ENCODE data around the gene KRTAP12-1.

The KRTAP12-1 gene

DNA sequence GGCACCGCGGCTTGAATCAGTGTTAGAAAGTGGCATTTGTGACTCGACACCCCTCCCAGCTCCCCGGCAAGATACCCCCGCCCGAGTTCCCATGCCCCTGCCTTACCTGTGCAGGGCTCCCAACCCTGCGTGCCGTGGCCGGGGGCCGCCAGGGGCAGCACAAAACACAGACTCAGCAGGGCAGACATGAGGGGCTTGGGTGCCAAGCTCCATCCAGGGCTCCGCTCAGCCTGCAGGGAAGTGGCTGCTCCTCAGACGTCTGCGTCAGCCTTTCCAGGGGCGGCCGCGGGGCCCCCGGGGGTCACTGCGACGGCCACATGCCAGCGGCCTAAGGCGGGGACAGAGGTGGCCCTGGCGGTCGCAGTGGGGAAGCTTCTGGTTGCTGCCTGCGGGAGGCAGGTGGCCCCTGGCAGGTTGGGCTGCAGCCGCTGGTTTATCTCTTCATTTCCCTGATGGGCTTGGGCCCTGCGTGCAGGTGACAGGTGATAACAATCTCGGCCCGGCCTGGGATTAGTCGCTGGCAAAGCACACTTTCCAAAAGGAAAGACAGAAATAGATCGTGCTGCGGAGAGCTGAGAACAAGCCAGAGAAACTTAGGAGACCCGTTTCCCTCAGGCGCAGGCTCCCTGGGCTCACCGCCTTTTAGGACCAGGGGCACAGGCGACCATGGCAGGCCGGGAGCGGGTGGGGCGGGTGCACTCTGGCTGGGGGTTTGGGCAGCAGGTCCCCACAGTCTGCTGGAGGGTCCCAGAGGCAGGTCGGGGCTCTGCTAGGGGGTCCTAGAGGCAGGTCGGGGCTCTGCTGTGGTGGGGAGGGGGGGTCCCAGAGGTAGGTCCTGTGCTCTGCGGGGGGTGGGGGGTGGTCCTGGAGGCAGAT lies 29.6 kb upstream of the KRTAP12-1 start, which contains the start of gene TSPEAR:
TSS of gene TSPEAR (minus strand) at position 246 of the 876 bp plus-strand sequence. CDS start at position 188, 58 bp downstream.
- DNase-seq (ENCODE audit: low read depth in 2 of 3, low spot score in 1 of 3), result no peak

- DNase-seq (ENCODE audit: low read depth in 2 of 3, low spot score in 1 of 3), result no peak
Observed at GRCh38 chr21:44710756-44711326, 28.9 kb upstream of the KRTAP12-1 start.

GRCh38 chr21:44710294-44710665 lies 28.3 kb upstream of the KRTAP12-1 start:
- no peak for DNase-seq (ENCODE audit: low read depth in 2 of 3, low spot score in 1 of 3)

DNA sequence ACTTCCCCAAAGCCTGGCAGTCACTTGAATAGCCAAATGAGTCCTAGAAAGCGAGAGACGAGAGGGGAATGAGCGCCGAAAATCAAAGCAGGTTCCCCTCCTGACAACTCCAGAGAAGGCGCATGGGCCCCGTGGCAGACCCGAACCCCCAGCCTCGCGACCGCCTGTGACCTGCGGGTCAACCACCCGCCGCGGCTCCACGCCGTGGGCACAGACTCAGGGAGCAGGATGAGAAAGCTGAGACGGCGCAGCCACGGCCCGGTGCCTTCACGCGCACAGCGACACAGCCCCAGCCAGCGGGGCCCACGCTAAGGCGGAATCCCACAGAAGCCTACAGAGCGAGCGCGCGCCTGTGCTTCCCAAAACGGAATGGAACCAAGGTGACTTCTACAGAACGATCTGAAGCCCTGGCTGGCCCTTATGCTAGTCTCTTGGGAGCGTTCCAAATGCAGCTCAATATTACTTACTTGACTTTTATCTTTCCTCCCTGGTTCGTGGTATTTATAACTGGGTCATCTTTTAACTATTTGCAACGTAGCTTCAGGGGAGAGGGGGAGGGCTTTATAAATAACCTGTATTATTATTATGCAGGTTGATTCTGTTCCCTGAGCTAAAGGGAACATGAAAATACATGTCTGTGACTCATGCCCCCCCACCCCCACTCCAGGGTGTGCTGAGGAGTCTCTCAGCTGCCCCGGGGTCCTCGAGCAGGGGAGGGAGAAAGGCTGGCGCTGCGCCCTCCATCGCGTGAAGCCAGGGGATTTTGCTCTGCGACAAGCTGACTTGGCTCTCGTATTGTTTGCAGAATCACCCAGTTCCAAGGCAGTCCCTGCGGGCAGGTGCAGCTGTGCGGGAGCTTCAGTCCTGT lies 27.7 kb upstream of the KRTAP12-1 start:
- no peak for DNase-seq (ENCODE audit: low read depth in 2 of 3, low spot score in 1 of 3)

DNA sequence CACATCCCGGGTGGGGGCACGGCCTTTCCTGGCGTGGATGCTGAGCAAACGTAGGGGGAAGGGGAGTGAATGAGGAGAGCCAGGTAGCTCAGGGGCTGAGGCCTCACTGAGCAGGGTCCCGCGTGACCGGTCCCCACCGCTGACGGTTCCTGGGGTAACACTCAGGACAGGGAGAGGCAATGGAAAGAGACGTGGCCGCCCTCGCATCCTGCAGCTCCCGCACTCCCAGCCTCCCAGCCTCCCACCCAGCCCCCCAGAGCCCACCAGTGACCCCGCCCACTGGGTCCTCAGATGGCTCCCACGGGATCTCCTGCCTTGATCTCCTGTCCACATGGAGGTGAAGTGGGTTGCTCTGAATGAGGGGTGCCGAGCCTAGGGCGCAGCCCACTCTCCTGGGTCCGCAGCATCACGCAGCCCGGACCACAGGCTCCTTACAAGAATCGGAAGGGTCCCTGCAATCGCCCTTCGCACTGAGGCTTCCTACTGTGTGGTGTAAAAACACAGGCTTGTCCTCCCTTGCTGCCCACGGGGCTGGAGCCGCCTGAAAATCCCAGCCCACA lies 27.0 kb upstream of the KRTAP12-1 start:
- DNase-seq (ENCODE audit: low read depth in 2 of 3, low spot score in 1 of 3), result no peak

DNA sequence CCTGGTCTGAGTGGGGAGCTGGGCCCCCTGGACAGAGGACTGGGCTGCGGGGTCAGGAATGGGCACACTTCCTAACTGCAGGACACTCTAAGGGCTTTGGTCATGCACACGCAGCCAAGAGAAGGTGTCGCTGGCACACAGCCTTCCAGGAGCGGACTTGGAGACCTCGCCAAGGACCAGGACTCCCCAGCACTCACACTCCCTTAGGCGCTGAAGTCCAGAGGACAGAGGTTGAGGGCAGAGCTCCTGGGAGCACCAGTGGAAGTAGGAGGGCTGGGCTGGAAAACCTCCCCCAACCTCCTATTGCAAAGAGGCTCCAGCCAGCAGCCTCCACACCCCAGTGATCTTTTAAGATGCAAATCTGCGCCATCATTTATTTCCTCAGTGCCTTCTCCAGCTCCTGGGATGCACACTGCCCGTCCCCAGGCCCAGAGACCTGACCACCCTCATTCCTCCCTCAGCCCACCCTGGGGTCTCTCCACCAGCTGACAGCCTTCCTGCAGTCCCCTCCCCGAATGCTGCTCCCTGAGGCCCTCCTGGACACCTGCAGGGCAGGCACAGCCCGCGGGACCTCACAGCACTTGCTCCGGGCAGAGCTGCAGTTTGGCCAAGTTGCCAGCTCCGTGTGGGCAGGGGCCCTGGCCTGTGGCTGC lies 26.4 kb upstream of the KRTAP12-1 start:
- no peak for DNase-seq (ENCODE audit: low read depth in 2 of 3, low spot score in 1 of 3)

GRCh38 chr21:44706706-44707581 lies 25.0 kb upstream of the KRTAP12-1 start:
- no peak for DNase-seq (ENCODE audit: low read depth in 2 of 3, low spot score in 1 of 3)

DNA sequence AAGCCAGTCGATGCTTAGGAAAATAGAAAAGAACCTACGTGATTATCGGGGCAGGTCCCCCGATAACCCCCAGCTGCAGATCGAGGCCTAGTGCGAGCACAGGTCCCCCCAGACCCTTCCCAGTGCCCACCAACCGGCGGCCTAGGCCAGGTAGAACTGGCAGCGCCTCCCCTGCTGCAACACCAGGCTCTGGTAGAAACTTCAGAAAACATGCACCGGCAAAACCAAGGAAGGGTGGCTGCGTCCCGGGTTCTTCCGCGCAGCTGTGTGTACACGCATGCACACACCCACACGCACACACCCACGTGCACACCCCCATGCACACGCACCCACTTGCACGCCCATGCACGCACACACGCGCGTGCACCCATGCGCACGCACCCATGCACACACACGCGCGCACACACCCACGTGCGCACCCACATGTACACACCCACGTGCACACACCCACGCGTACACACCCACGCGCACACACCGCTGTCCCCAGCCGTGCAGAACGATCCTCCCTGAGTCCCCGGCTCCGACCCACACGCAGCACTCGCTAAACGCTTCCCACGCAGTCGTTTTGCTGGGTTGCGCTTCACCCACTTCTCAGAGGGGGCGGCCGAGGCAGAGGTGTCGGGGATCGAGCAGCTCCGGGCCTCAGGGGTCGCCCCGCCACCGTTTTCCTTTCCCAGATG lies 24.2 kb upstream of the KRTAP12-1 start:
- DNase-seq (ENCODE audit: low read depth in 2 of 3, low spot score in 1 of 3), result no peak

- no peak for DNase-seq (ENCODE audit: low read depth in 2 of 3, low spot score in 1 of 3)
Observed at GRCh38 chr21:44704636-44705001, 22.7 kb upstream of the KRTAP12-1 start.

GRCh38 chr21:44703731-44704635 lies 22.0 kb upstream of the KRTAP12-1 start:
- no peak for DNase-seq (ENCODE audit: low read depth in 2 of 3, low spot score in 1 of 3)

DNA sequence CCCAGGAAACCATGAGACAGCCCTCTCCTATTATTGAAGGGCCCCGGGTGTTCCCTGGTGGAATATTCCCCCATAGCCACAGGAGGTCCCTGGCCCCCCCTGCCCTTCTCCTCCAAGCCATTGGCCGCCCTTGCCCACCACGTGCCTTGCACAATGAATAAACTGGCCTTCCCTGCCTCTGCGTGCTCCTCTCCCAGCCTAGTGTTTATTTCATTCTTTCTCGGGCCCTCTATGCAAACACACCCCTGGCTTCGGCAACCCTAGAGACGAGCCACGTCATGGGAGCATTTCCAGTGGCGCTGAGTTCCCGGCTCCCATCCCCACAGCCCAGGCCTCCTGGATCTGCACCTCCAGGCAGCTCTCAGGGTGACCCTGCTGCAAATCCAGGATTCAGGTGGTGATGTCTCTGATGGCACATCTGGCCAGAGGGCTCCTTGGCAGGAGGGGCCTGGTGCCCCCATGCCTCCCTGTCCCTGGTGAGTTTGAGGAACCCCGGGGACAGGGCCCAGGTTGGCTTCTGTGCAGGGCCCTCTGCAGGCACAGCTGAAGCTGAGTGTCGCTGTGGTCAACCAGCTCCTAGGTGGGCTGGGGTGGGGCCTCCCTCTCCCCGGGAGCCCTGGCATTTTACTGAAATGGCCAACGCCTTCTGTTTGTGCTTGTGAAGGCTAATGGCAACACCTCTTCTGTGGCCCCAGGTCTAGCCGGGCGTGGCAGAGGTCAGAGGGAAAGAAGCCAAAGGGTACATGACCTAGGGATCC lies 21.2 kb upstream of the KRTAP12-1 start:
- DNase-seq (ENCODE audit: low read depth in 2 of 3, low spot score in 1 of 3), result no peak

- no peak for DNase-seq (ENCODE audit: low read depth in 2 of 3, low spot score in 1 of 3)
Observed at GRCh38 chr21:44702111-44702972, 20.4 kb upstream of the KRTAP12-1 start.

DNA sequence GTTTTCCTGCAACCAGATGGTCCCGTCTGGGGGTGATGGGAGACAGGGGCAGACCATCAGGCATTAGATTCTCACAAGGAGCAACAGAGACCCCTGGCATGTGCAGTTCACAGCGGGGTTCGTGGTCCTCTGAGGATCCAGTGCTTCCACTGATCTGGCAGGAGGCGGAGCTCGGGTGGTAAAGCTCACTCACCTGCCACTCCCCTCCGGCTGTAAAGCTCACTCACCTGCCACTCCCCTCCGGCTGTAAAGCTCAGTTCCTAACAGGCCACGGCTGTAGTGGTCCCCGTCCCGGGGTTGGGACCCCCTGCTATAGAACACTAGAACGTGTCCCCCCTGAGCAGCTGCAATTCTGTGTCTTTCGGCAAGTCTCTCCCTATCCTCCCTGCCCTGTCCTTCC lies 19.6 kb upstream of the KRTAP12-1 start:
- no peak for DNase-seq (ENCODE audit: low read depth in 2 of 3, low spot score in 1 of 3)

DNA sequence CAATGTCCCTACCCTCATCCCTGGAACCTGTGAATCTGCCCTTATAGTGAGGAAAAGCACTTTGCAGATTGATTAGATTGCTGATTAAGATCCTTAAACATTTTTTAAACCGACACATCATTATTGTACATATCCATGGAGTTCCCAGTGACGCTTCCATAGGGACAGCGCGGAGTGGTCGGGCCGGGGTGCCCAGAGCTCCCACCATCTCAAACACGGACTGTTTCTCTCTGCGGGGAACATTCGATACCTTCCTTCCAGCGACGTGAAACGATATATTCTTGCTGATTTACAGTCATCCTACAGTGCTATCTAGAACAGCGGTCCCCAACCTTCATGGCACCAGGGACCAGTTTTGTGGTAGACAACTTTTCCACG lies 19.0 kb upstream of the KRTAP12-1 start:
- no peak for DNase-seq (ENCODE audit: low read depth in 2 of 3, low spot score in 1 of 3)

- no peak for DNase-seq (ENCODE audit: low read depth in 2 of 3, low spot score in 1 of 3)
Observed at GRCh38 chr21:44700101-44701022, 18.4 kb upstream of the KRTAP12-1 start.

Measured in stimulated activated CD4-positive, alpha-beta T cell treated with anti-CD3 and anti-CD28 coated beads, Interleukin-12 subunit alpha, Interleukin-12 subunit beta, amount 100 ng/mL, for 48 hours (primary cell).